ENCODE measurements around the gene POLR2L.

DNA sequence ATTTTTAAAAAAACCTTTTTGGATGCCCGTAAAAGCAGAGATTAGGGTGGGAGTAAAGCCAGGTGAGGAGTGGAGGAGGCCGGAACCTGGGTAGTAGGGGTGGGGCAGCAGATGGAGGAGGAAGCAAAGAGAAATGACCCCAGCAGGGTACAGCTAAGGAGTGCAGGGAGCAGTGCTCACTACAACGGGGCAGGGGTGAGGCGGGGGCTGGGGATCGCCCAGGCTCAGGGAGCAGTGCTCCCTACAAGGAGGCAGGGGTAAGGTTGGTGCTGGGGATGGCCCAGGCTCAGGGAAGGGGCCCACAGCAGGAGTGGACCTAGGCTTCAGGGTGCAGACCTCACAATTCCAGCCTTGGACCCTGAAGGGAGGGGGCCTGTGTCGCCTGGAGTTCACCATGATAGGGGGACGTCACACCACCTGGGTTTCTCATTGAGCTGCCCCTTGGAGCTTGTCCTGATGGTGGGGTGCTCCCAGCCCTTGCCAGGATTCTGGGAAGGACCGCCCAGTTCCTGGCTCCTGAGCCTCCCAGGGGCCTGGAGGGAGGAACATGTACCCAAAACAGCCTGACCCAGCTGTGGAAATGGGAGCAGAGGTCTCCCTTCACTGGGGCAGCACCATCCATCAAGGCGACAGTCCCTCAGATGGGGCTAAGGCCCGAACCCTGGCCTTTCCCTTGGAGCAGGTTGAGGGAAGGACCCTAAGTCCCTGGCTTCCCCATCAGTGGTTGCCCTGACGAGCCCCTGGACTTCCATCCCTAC, 26.5 kb downstream of the POLR2L start:
- TF ChIP-seq CTCF (IDR thresholded peaks at IDR 0.05) (no peak), POLR2A (IDR thresholded peaks at IDR 0.05) (no peak)

Data from testis (tissue), 2 donors.